B cell (primary cell): ENCODE results near the gene JAK1. TPM values are rescaled to one million over a fixed set of nuclear protein-coding genes. Genes with fewer than 3 reads are reported as not detected.

ENCODE experiments used
- ATAC-seq: fragments of 200-7000 bp; cut with Tn5 transposase; one replicate; pipeline ENCODE4 v1.10.0; 2021; ENCODE audit warnings: low read depth, mild to moderate bottlenecking, moderate number of reproducible peaks, moderate library complexity
- CTCF ChIA-PET: fragments of 350-600 bp; sonication (Branson Sonifier 250); formaldehyde crosslinking; loops from one replicate; lab custom pipeline; 2021; ENCODE audit warnings: antibody characterized with exemption, inconsistent platforms; lab: Charles Lee
- POLR2A ChIA-PET: fragments of 350-600 bp; sonication (Branson Sonifier 250); formaldehyde crosslinking; loops from one replicate; lab custom pipeline; 2021; ENCODE audit warnings: antibody characterized with exemption; lab: Charles Lee
- DNase-seq: peaks from one replicate; pipeline ENCODE4 v3.0.0; 2013
- H2AFZ ChIP-seq: 2 replicates; pipeline ENCODE4 v1.6.1; 2012; ENCODE audit warnings: mild to moderate bottlenecking, low read depth, low read length; ENCODE audit not compliant: insufficient read depth, poor library complexity, severe bottlenecking
- H3K27ac ChIP-seq, 2 donors: 1 replicate in 1 of 2; 2 replicates in 1 of 2; pipeline ENCODE4 v1.5.1; 2012 to 2013; ENCODE audit warnings: low read length in 2 of 2, mild to moderate bottlenecking in 2 of 2, moderate library complexity in 1 of 2
- H3K27me3 ChIP-seq, 4 experiments: fragments of 200-600 bp in 1 of 4; sonication (generic) in 1 of 4; replicated peaks in 1 of 4; 1 replicate in 2 of 4; 2 replicates in 2 of 4; pipeline versions ENCODE4 v1.6.1 to v1.7.0; 2013 to 2016; ENCODE audit warnings: low read length in 3 of 4, mild to moderate bottlenecking in 2 of 4, mixed read lengths in 1 of 4, moderate library complexity in 1 of 4; ENCODE audit not compliant: insufficient read depth in 4 of 4, control insufficient read depth in 3 of 4; ENCODE audit errors: control extremely low read depth in 1 of 4
- H3K36me3 ChIP-seq, 2 experiments: replicated peaks in 1 of 2; 1 replicate in 1 of 2; 2 replicates in 1 of 2; pipeline versions ENCODE4 v1.6.1 to v1.7.1; 2013; ENCODE audit warnings: low read length in 1 of 2; ENCODE audit not compliant: insufficient read depth in 2 of 2, control insufficient read depth in 1 of 2; ENCODE audit errors: control extremely low read depth in 1 of 2, extremely low read depth in 1 of 2
- H3K4me1 ChIP-seq, 2 donors: fragments of 200-600 bp in 1 of 2; sonication (generic) in 1 of 2; 1 replicate in 1 of 2; 2 replicates in 1 of 2; pipeline versions ENCODE4 v1.5.1 to v1.6.1; 2013 to 2017; ENCODE audit warnings: low read length in 2 of 2; ENCODE audit not compliant: control insufficient read depth in 2 of 2, insufficient read depth in 2 of 2
- H3K4me2 ChIP-seq: replicated peaks from 2 replicates; pipeline ENCODE3; 2012; ENCODE audit warnings: mild to moderate bottlenecking, low read depth, low read length; ENCODE audit not compliant: poor library complexity, severe bottlenecking
- H3K4me3 ChIP-seq, 5 experiments: fragments of 200-600 bp in 1 of 5; sonication (generic) in 1 of 5; 1 replicate in 3 of 5; 2 replicates in 2 of 5; pipeline versions ENCODE4 v1.5.1 to v1.7.0; 2011 to 2016; ENCODE audit warnings: low read length in 4 of 5, mild to moderate bottlenecking in 4 of 5, low read depth in 2 of 5, control low read depth in 1 of 5, moderate library complexity in 1 of 5; ENCODE audit not compliant: insufficient read depth in 1 of 5; ENCODE audit errors: control extremely low read depth in 1 of 5, extremely low read depth in 1 of 5
- H3K79me2 ChIP-seq: fragments of 200-600 bp; sonication (generic); one replicate; pipeline ENCODE4 v1.6.0; 2016; ENCODE audit warnings: low read length; ENCODE audit not compliant: control insufficient read depth, insufficient read depth
- H3K9ac ChIP-seq: fragments of 200-600 bp; sonication (generic); 2 replicates; pipeline ENCODE4 v1.6.1; 2017; ENCODE audit warnings: mild to moderate bottlenecking, low read length, moderate library complexity
- H3K9me3 ChIP-seq, 3 donors: one replicate each; pipeline versions ENCODE4 v1.6.1 to v1.7.1; 2013; ENCODE audit warnings: low read length in 2 of 3; ENCODE audit not compliant: control insufficient read depth in 2 of 3, insufficient read depth in 1 of 3; ENCODE audit errors: control extremely low read depth in 1 of 3
- H4K20me1 ChIP-seq: 2 replicates; pipeline ENCODE4 v1.6.0; 2012; ENCODE audit warnings: mild to moderate bottlenecking, low read length; ENCODE audit not compliant: insufficient read depth, control insufficient read depth, poor library complexity, severe bottlenecking
- H3K27ac Mint-ChIP-seq: one replicate; pipeline ENCODE4 v1.8.0; 2021; ENCODE audit warnings: mixed read lengths
- H3K27me3 Mint-ChIP-seq: one replicate; pipeline ENCODE4 v1.8.0; 2021; ENCODE audit warnings: mixed read lengths
- H3K4me1 Mint-ChIP-seq: one replicate; pipeline ENCODE4 v1.8.0; 2021; ENCODE audit warnings: mixed read lengths
- H3K4me3 Mint-ChIP-seq: one replicate; pipeline ENCODE4 v1.8.0; 2021; ENCODE audit warnings: mixed read lengths
- H3K9me3 Mint-ChIP-seq: one replicate; pipeline ENCODE4 v1.8.0; 2022; ENCODE audit warnings: mixed read lengths; ENCODE audit not compliant: insufficient read depth
- CTCF ChIP-seq: fragments of 200-600 bp; IDR thresholded peaks from one replicate; pipeline ENCODE4 v1.8.0; 2022; ENCODE audit warnings: antibody characterized with exemption, mild to moderate bottlenecking
- EZH2 ChIP-seq: IDR thresholded peaks from 2 replicates; pipeline ENCODE4 v1.6.1; 2012; ENCODE audit warnings: borderline replicate concordance, low read depth, mild to moderate bottlenecking, moderate library complexity, low read length; ENCODE audit not compliant: insufficient read depth, poor library complexity, severe bottlenecking
- WGBS: methylation state at CpG from one replicate; pipeline ENCODE4 v1.1.5; 2013; ENCODE audit warnings: missing lambda C conversion rate; ENCODE audit not compliant: insufficient coverage; 5-methylcytosine and 5-hydroxymethylcytosine counted together
- intact Hi-C: fragments of 100-400 bp; cut with micrococcal nuclease; formaldehyde crosslinking; loops from one replicate; pipeline ENCODE4 v1.10.0; 2022
- polyA plus RNA-seq: library from polyadenylated mRNA; depleted of rRNA; stranded (reverse); fragments of >200 nt; gene quantifications from 2 replicates; pipeline ENCODE4 v1.2.3, GENCODE V29; 2012
- total RNA-seq, 2 donors: library from RNA; stranded (reverse); fragments of 120-200 nt in 1 of 2; gene quantifications; 1 replicate in 1 of 2; 2 replicates in 1 of 2; pipeline versions ENCODE4 v1.2.3 to v1.2.4, GENCODE V29; 2013 to 2022

Gene JAK1
- total and polyA plus RNA-seq, 2 donors (not counting 1 experiment from before 2014, with no cell fraction given): 99.0 to 244 TPM

DNA sequence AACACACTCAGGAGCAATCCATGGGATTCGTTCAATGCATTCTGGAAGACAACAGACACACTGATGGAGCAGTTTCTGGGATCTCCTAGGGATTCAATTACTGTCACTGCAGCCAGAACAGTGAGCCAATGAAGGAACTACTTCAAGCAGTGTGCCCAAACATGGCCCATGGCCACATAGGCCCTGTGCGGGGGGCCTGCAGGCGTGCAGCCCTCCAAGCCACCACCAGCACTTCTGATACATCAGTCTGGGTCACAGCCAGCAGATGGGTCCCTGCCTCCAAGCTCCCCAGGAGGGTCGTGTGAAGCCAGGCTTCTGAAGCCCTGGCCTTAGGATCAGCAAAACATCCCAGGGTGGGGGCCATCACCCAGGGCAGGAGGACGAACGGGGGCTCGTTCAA, 122.2 kb downstream of the JAK1 start:
- no peak for TF ChIP-seq EZH2
- TF ChIP-seq CTCF: no peak
- Histone ChIP-seq H3K4me2 (no peak overlapping the region), H3K4me1 (peaks cover 15 to 17% of the 10 kb centered on the region in 2 donors), H3K36me3 (peaks cover 10 to 89% of the 10 kb centered on the region in 2 experiments), H4K20me1 (peaks cover 16% of the 10 kb centered on the region), H3K27ac (no peak overlapping the region), H3K27me3 (no peaks in the 10 kb centered on the region), H3K9me3 (no peaks in the 10 kb centered on the region), H3K4me3 (no peak overlapping the region), H3K9ac (no peak overlapping the region), H2AFZ (no peak overlapping the region), H3K79me2 (peaks cover 8% of the 10 kb centered on the region)
- no peaks in the 10 kb centered on the region for H3K9me3 Mint-ChIP-seq
- peak overlapping the region; percentile 32 for H3K27ac Mint-ChIP-seq
- 97% methylated on average over 7 of the region's 7 CpGs for WGBS
- H3K4me3 Mint-ChIP-seq: no peak overlapping the region
- ChIA-PET POLR2A (no interaction called here), CTCF (no interaction called here)
- DNase-seq: no peak
- H3K27me3 Mint-ChIP-seq: no peaks in the 10 kb centered on the region
- intact Hi-C loops: no loop called here
- ATAC-seq: no peak
- H3K4me1 Mint-ChIP-seq: peaks cover 20% of the 10 kb centered on the region

DNA sequence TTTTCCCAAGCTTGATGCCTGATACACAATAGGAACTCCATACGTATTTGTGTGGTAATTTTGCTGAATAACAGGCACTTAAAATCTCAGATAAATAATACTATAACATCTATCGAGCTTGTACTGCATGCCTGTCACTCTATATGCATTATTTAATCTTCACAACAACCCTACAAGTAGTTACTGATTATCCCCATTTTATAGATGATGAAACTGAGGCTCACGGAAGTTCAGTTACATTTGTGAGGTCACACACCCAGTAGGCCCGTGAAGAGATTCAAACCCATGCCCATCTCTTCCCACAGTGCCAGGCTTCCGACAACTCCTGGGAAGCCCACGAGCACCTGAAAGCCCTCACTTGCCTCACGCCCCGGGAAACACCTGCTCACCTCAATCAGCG, 122.7 kb downstream of the JAK1 start:
- Histone ChIP-seq H3K9ac (no peak overlapping the region), H3K4me3 (no peak overlapping the region), H3K4me1 (peaks cover 15 to 17% of the 10 kb centered on the region in 2 donors), H4K20me1 (peaks cover 16% of the 10 kb centered on the region), H2AFZ (no peak overlapping the region), H3K27me3 (no peaks in the 10 kb centered on the region), H3K79me2 (peaks cover 8% of the 10 kb centered on the region), H3K4me2 (no peak overlapping the region), H3K9me3 (no peaks in the 10 kb centered on the region), H3K27ac (peak overlapping the region in 1 of 2 donors; percentile 48), H3K36me3 (peaks cover 10 to 87% of the 10 kb centered on the region in 2 experiments)
- no peak for ATAC-seq
- no peak for DNase-seq
- no peaks in the 10 kb centered on the region for H3K9me3 Mint-ChIP-seq
- WGBS: 94% methylated on average over 8 of the region's 9 CpGs
- intact Hi-C loops: no loop called here
- peaks cover 20% of the 10 kb centered on the region for H3K4me1 Mint-ChIP-seq
- TF ChIP-seq CTCF (no peak), EZH2 (no peak)
- CTCF ChIA-PET: no interaction called here
- H3K4me3 Mint-ChIP-seq: no peak overlapping the region
- POLR2A ChIA-PET: no interaction called here
- H3K27me3 Mint-ChIP-seq: no peaks in the 10 kb centered on the region
- peak overlapping the region; percentile 32 for H3K27ac Mint-ChIP-seq
